Thyroid gland (tissue), 4 donors: ENCODE data around the gene FZR1.

Experiments used
- POLR2A ChIP-seq, 2 donors: fragments of 450-650 bp; IDR thresholded peaks; one replicate each; pipeline ENCODE4 v1.6.1; 2017; ENCODE audit warnings: antibody characterized with exemption in 2 of 2, mild to moderate bottlenecking in 2 of 2, moderate library complexity in 1 of 2
- TF ChIP-seq, protein P1 (sequence below), 6 experiments: fragments of 200-600 bp in 3 of 6; fragments of 450-650 bp in 3 of 6; sonication (generic) in 3 of 6; IDR thresholded peaks; one replicate each; pipeline ENCODE4 v1.5.1; 2016 to 2019; ENCODE audit warnings: antibody characterized with exemption in 6 of 6, mild to moderate bottlenecking in 2 of 6, inconsistent platforms in 1 of 6, moderate library complexity in 1 of 6

- TF ChIP-seq, protein P1, sequence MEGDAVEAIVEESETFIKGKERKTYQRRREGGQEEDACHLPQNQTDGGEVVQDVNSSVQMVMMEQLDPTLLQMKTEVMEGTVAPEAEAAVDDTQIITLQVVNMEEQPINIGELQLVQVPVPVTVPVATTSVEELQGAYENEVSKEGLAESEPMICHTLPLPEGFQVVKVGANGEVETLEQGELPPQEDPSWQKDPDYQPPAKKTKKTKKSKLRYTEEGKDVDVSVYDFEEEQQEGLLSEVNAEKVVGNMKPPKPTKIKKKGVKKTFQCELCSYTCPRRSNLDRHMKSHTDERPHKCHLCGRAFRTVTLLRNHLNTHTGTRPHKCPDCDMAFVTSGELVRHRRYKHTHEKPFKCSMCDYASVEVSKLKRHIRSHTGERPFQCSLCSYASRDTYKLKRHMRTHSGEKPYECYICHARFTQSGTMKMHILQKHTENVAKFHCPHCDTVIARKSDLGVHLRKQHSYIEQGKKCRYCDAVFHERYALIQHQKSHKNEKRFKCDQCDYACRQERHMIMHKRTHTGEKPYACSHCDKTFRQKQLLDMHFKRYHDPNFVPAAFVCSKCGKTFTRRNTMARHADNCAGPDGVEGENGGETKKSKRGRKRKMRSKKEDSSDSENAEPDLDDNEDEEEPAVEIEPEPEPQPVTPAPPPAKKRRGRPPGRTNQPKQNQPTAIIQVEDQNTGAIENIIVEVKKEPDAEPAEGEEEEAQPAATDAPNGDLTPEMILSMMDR (IDR thresholded peaks at IDR 0.05), result no peak
- no peak for TF ChIP-seq POLR2A (IDR thresholded peaks at IDR 0.05)
Measured at GRCh38 chr19:3457528-3458228, 48.4 kb upstream of the FZR1 start.
